GM23338 (cell line): ENCODE data around the gene BAIAP2.

Source experiments
- EZH2 ChIP-seq: fragments of 200-600 bp; sonication (generic); IDR thresholded peaks from one replicate; pipeline ENCODE4 v1.8.0; 2017; ENCODE audit warnings: antibody characterized with exemption, mild to moderate bottlenecking, low read depth; ENCODE audit not compliant: unreplicated experiment
- EZH2phosphoT487 ChIP-seq: fragments of 200-600 bp; sonication (generic); IDR thresholded peaks from one replicate; pipeline ENCODE4 v1.8.1; 2018; ENCODE audit warnings: antibody characterized with exemption; ENCODE audit not compliant: unreplicated experiment
- POLR2AphosphoS5 ChIP-seq: IDR thresholded peaks from 2 replicates; pipeline ENCODE4 v1.6.1; 2016; ENCODE audit warnings: antibody characterized with exemption, low read depth
- ZNF114 ChIP-seq: fragments of 250-450 bp; sonication (Bioruptor Pico); IDR thresholded peaks from 2 replicates; pipeline ENCODE4 v1.5.0; 2020; ENCODE audit warnings: mild to moderate bottlenecking, moderate library complexity
- ZNF331 ChIP-seq: fragments of 250-450 bp; sonication (Bioruptor Pico); IDR thresholded peaks from 2 replicates; pipeline ENCODE4 v1.5.0; 2020; ENCODE audit warnings: low read depth, mild to moderate bottlenecking, moderate library complexity
- TF ChIP-seq, protein P1 (sequence below), 2 experiments: fragments of 200-600 bp in 1 of 2; sonication (generic) in 1 of 2; conservative IDR thresholded peaks; 2 replicates each; pipeline versions ENCODE4 v1.5.1 to v1.6.1; 2016 to 2017; ENCODE audit warnings: antibody characterized with exemption in 2 of 2, low read depth in 2 of 2, mild to moderate bottlenecking in 2 of 2, moderate library complexity in 1 of 2

DNA sequence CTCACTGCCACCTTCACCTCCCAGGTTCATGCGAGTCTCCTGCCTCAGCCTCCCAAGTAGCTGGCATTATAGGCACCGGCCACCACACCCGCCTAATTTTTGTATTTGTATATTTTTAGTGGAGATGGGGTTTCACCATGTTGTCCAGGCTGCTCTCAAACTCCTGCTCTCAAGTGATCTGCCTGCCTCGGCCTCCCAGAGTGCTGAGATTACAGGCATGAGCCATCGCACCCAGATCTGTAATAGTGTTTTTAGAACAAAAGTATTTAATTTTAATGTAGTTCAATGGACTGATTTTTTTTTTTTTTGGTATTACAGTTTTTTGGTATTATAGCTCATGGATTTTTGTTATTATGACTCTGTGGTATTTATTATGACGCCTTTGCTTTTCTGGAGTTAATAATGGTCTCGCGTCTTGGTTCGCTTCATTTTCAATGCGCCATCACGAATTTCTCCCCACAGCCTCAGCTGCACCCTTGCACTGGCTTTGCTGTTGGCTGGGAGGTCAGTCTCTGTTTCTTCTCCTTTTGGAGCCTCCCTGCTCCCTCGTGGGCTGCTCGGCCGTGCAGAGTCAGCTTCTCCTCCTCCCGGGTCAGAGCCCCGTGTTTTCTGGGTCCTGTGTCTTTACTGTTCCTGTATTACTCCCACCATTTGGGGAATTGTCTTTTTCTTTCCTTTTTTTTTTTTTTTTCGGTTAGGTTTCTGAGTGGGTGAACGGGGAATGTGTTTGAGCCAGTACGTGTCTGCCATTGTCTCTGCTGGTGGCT lies 27.2 kb downstream of the BAIAP2 start:
- TF ChIP-seq EZH2 (no peak), EZH2phosphoT487 (no peak), POLR2AphosphoS5 (no peak), ZNF331 (CRISPR knock-in tag) (no peak), ZNF114 (CRISPR knock-in tag) (no peak)
- TF ChIP-seq, protein P1, sequence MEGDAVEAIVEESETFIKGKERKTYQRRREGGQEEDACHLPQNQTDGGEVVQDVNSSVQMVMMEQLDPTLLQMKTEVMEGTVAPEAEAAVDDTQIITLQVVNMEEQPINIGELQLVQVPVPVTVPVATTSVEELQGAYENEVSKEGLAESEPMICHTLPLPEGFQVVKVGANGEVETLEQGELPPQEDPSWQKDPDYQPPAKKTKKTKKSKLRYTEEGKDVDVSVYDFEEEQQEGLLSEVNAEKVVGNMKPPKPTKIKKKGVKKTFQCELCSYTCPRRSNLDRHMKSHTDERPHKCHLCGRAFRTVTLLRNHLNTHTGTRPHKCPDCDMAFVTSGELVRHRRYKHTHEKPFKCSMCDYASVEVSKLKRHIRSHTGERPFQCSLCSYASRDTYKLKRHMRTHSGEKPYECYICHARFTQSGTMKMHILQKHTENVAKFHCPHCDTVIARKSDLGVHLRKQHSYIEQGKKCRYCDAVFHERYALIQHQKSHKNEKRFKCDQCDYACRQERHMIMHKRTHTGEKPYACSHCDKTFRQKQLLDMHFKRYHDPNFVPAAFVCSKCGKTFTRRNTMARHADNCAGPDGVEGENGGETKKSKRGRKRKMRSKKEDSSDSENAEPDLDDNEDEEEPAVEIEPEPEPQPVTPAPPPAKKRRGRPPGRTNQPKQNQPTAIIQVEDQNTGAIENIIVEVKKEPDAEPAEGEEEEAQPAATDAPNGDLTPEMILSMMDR (conservative IDR thresholded peaks at IDR 0.05; ENCODE audit: low read depth in 2 of 2): no peak
